HEK293 (cell line): ENCODE results near the gene ASCC2.

Source experiments
- CTCF ChIA-PET: fragments of 350-600 bp; formaldehyde crosslinking; extraction: SDS; loops from one replicate; lab custom pipeline; 2021; ENCODE audit warnings: antibody characterized with exemption; lab: Yijun Ruan, JAX
- POLR2A ChIA-PET: fragments of 300-600 bp; formaldehyde crosslinking; extraction: SDS; loops from one replicate; lab custom pipeline; 2020; ENCODE audit warnings: antibody characterized with exemption, inconsistent platforms; lab: Yijun Ruan, JAX
- H3K27ac ChIP-seq: fragments of 200-500 bp; sonication (Bioruptor generic); 2 replicates; pipeline ENCODE4 v1.5.1; 2014; ENCODE audit warnings: low read depth, low read length, control low read depth, inconsistent platforms; ENCODE audit errors: extremely low read depth
- H3K36me3 ChIP-seq, 2 experiments: fragments of 200-500 bp in 1 of 2; sonication (Bioruptor generic) in 1 of 2; 1 replicate in 1 of 2; 2 replicates in 1 of 2; pipeline ENCODE4 v1.5.1; 2014 to 2017; ENCODE audit warnings: inconsistent platforms in 2 of 2, low read length in 2 of 2; ENCODE audit not compliant: control insufficient read depth in 2 of 2, insufficient read depth in 1 of 2
- H3K4me1 ChIP-seq: fragments of 200-500 bp; sonication (Bioruptor generic); 2 replicates; pipeline ENCODE4 v1.5.1; 2014; ENCODE audit warnings: mild to moderate bottlenecking, low read length, inconsistent platforms; ENCODE audit not compliant: control insufficient read depth, insufficient read depth
- H3K4me3 ChIP-seq: 2 replicates; pipeline ENCODE4 v1.5.1; 2011; ENCODE audit warnings: low read depth, mild to moderate bottlenecking, control low read depth, low read length, moderate library complexity
- H3K9me3 ChIP-seq: fragments of 200-500 bp; sonication (Bioruptor generic); 2 replicates; pipeline ENCODE4 v1.5.1; 2014; ENCODE audit warnings: low read depth, low read length, inconsistent platforms; ENCODE audit not compliant: control insufficient read depth, insufficient read depth
- KLF8 ChIP-seq: fragments of 450-650 bp; formaldehyde crosslinking; IDR thresholded peaks from 2 replicates; pipeline ENCODE4 v1.5.1; 2016; ENCODE audit warnings: missing biosample characterization, missing genetic modification characterization
- SP3 ChIP-seq: fragments of 450-650 bp; formaldehyde crosslinking; IDR thresholded peaks from 2 replicates; pipeline ENCODE4 v1.5.1; 2016; ENCODE audit warnings: missing biosample characterization, missing genetic modification characterization
- WT1 ChIP-seq: fragments of 450-650 bp; formaldehyde crosslinking; IDR thresholded peaks from 2 replicates; pipeline ENCODE4 v1.5.1; 2016; ENCODE audit warnings: missing biosample characterization, missing genetic modification characterization
- ZEB2 ChIP-seq: fragments of 450-650 bp; formaldehyde crosslinking; IDR thresholded peaks from 2 replicates; pipeline ENCODE4 v1.5.1; 2016; ENCODE audit warnings: missing biosample characterization, missing genetic modification characterization
- ZNF138 ChIP-seq: fragments of 450-650 bp; formaldehyde crosslinking; IDR thresholded peaks from 2 replicates; pipeline ENCODE4 v1.5.1; 2016; ENCODE audit warnings: missing biosample characterization, missing genetic modification characterization, borderline replicate concordance
- ZNF169 ChIP-seq: fragments of 450-650 bp; formaldehyde crosslinking; IDR thresholded peaks from 2 replicates; pipeline ENCODE4 v1.5.1; 2016; ENCODE audit warnings: missing biosample characterization, missing genetic modification characterization
- ZNF23 ChIP-seq: fragments of 450-650 bp; formaldehyde crosslinking; IDR thresholded peaks from 2 replicates; pipeline ENCODE4 v1.5.1; 2016; ENCODE audit warnings: missing biosample characterization, missing genetic modification characterization, borderline replicate concordance
- ZNF354C ChIP-seq: fragments of 450-650 bp; formaldehyde crosslinking; IDR thresholded peaks from 2 replicates; pipeline ENCODE4 v1.5.1; 2016; ENCODE audit warnings: missing biosample characterization, missing genetic modification characterization, low read depth, borderline replicate concordance
- ZNF639 ChIP-seq: fragments of 450-650 bp; formaldehyde crosslinking; IDR thresholded peaks from 2 replicates; pipeline ENCODE4 v1.5.1; 2016; ENCODE audit warnings: missing biosample characterization, missing genetic modification characterization
- ZNF645 ChIP-seq: fragments of 450-650 bp; formaldehyde crosslinking; IDR thresholded peaks from 2 replicates; pipeline ENCODE4; 2016; ENCODE audit warnings: missing biosample characterization, missing genetic modification characterization
- ZNF677 ChIP-seq: fragments of 450-650 bp; IDR thresholded peaks from 2 replicates; pipeline ENCODE4 v1.5.0; 2018; ENCODE audit warnings: missing biosample characterization, mild to moderate bottlenecking, missing genetic modification characterization, moderate library complexity

ASCC2 gene

GRCh38 chr22:29739346-29739875 is 98.7 kb downstream of the ASCC2 start:
- POLR2A ChIA-PET = no interaction called here
- Histone ChIP-seq H3K27ac (no peak overlapping the region), H3K9me3 (no peaks in the 10 kb centered on the region), H3K4me3 (no peak overlapping the region), H3K4me1 (no peaks in the 10 kb centered on the region), H3K36me3 (peaks cover 0 to 24% of the 10 kb centered on the region in 2 experiments; a peak in 2 of 3 replicates)
- CTCF ChIA-PET = interaction anchor here (0.6 kb wide), 2 partner anchors 114 to 1240 kb away, joined by 3 read pairs; no protein-coding TSS in a partner anchor
- TF ChIP-seq ZEB2 (tag by site-specific recombination) (no peak), ZNF645 (no peak), ZNF677 (tag by site-specific recombination) (no peak), ZNF138 (tag by site-specific recombination) (no peak), ZNF354C (tag by site-specific recombination) (no peak), SP3 (tag by site-specific recombination) (no peak), ZNF639 (tag by site-specific recombination) (no peak), ZNF23 (tag by site-specific recombination) (no peak), ZNF169 (tag by site-specific recombination) (no peak), WT1 (tag by site-specific recombination) (no peak), KLF8 (no peak)
